AG04450 (cell line): ENCODE data around the gene PKIG. TPM values are rescaled to one million over a fixed set of nuclear protein-coding genes. Genes with fewer than 3 reads are reported as not detected.
A peak's percentile ranks its signal among the peaks of the same experiment; 100 is the strongest.
"Not testable (repeated sequence)": the region's sequence is repeated elsewhere in the genome, so short reads cannot be mapped to it uniquely, and the experiment has no call there.

Experiments
- CTCF ChIA-PET: fragments of 300-600, 350-600 bp; formaldehyde crosslinking; extraction: SDS; loops from one replicate; lab custom pipeline; 2022; ENCODE audit warnings: antibody characterized with exemption, inconsistent platforms; lab: Charles Lee
- POLR2A ChIA-PET: fragments of 350-600 bp; formaldehyde crosslinking; extraction: SDS; loops from one replicate; lab custom pipeline; 2021; ENCODE audit warnings: antibody characterized with exemption, inconsistent platforms; lab: Yijun Ruan, JAX
- DNase-seq: peaks from one replicate; pipeline ENCODE4 v3.0.0-alpha.2; 2011; ENCODE audit warnings: low read depth, low spot score
- H3K27ac ChIP-seq: one replicate; pipeline ENCODE4 v1.5.1; 2012; ENCODE audit warnings: low read depth, low read length, control low read depth
- H3K27me3 ChIP-seq: one replicate; pipeline ENCODE4 v1.6.0; 2012; ENCODE audit warnings: low read length; ENCODE audit not compliant: control insufficient read depth, insufficient read depth
- H3K4me3 ChIP-seq: 2 replicates; pipeline ENCODE4 v1.5.1; 2011; ENCODE audit warnings: mild to moderate bottlenecking, low read depth, low read length, control low read depth
- H3K9me3 ChIP-seq: 2 replicates; pipeline ENCODE4 v1.5.1; 2012; ENCODE audit warnings: low read length; ENCODE audit not compliant: control insufficient read depth, insufficient read depth
- polyA plus RNA-seq: library from polyadenylated mRNA; depleted of rRNA; stranded (reverse); fragments of >200 nt; gene quantifications from 2 replicates; pipeline ENCODE4 v1.2.3, GENCODE V29; 2011
- TF ChIP-seq, protein P1 (sequence below): IDR thresholded peaks from 2 replicates; pipeline ENCODE4 v1.5.1; 2011; ENCODE audit warnings: low read depth, low read length, control low read depth, inconsistent platforms

Gene PKIG
- polyA plus RNA-seq, 1 experiment, result 107 TPM

- Histone ChIP-seq H3K27me3 (peaks cover 32% of the 10 kb centered on the region), H3K4me3 (peak within 1 kb of the TSS; percentile 67), H3K9me3 (no peaks in the 10 kb centered on the region; the same call in none of the 2 replicates), H3K27ac (no peak within 1 kb of the TSS)
- TF ChIP-seq, protein P1, sequence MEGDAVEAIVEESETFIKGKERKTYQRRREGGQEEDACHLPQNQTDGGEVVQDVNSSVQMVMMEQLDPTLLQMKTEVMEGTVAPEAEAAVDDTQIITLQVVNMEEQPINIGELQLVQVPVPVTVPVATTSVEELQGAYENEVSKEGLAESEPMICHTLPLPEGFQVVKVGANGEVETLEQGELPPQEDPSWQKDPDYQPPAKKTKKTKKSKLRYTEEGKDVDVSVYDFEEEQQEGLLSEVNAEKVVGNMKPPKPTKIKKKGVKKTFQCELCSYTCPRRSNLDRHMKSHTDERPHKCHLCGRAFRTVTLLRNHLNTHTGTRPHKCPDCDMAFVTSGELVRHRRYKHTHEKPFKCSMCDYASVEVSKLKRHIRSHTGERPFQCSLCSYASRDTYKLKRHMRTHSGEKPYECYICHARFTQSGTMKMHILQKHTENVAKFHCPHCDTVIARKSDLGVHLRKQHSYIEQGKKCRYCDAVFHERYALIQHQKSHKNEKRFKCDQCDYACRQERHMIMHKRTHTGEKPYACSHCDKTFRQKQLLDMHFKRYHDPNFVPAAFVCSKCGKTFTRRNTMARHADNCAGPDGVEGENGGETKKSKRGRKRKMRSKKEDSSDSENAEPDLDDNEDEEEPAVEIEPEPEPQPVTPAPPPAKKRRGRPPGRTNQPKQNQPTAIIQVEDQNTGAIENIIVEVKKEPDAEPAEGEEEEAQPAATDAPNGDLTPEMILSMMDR, result peak; percentile 17; the same call in 1 of the 2 replicates
- DNase-seq, result no peak
- ChIA-PET CTCF (interaction anchor here (1.5 to 2.8 kb wide), 2 partner anchors 33 to 81 kb away, joined by 4 to 8 read pairs; no protein-coding TSS in a partner anchor), POLR2A (interaction anchor here (0.7 kb wide), 1 partner anchor 52 kb away, joined by 8 read pairs; no protein-coding TSS in a partner anchor)
These were observed 69.5 kb downstream of the PKIG start, which contains the start of gene ADA for GRCh38 chr20:44651684-44652423. Gene ADA, minus strand, starts transcription at chr20:44651699. Its CDS starts 92 bp downstream, at chr20:44651607.

GRCh38 chr20:44653546-44653945 lies 71.2 kb downstream of the PKIG start:
- CTCF ChIA-PET, result interaction anchor here (1.3 to 2.8 kb wide), 2 partner anchors 29 to 31 kb away, joined by 3 to 8 read pairs; no protein-coding TSS in a partner anchor
- no peak overlapping the region for H3K27ac ChIP-seq
- H3K4me3 ChIP-seq, result no peak overlapping the region
- H3K9me3 ChIP-seq, result peaks cover 5% of the 10 kb centered on the region
- TF ChIP-seq, protein P1, result no peak
- no peak for DNase-seq
- POLR2A ChIA-PET, result no interaction called here
- H3K27me3 ChIP-seq, result peaks cover 41% of the 10 kb centered on the region

- H3K27ac ChIP-seq, CTCF ChIA-PET, POLR2A ChIA-PET, H3K4me3 ChIP-seq, DNase-seq, H3K9me3 ChIP-seq: not testable (repeated sequence)
- H3K27me3 ChIP-seq, result peaks cover 45% of the 10 kb centered on the region
These were observed 71.8 kb downstream of the PKIG start for GRCh38 chr20:44654210-44654609.

DNA sequence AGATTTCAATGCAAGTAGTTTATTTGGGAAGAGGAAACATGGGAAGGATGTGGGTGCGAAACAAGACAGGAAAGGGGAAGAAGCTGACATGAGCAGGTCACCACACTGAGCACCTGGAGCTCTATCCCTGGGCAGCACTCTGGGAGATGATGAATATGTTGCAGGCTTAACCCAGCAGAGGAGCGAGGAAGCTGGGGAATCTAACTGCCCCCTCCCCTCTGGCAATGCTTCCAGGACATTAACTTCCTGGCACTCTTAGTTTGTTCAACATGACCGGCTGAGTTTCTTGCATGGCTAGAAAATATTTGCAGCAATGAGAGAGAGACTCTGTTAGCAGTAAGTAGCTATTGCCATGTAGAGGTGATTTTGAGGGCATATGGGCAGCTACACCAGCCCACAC lies 74.1 kb downstream of the PKIG start:
- H3K9me3 ChIP-seq, result peaks cover 5% of the 10 kb centered on the region
- POLR2A ChIA-PET, result no interaction called here
- H3K27me3 ChIP-seq, result peaks cover 49% of the 10 kb centered on the region
- H3K4me3 ChIP-seq, result no peak overlapping the region
- CTCF ChIA-PET, result no interaction called here
- TF ChIP-seq, protein P1, result no peak
- no peak overlapping the region for H3K27ac ChIP-seq
- no peak for DNase-seq

GRCh38 chr20:44657875-44658274 lies 75.5 kb downstream of the PKIG start:
- TF ChIP-seq, protein P1, result no peak
- Histone ChIP-seq H3K4me3 (no peak overlapping the region), H3K9me3 (peaks cover 5% of the 10 kb centered on the region), H3K27me3 (peaks cover 53% of the 10 kb centered on the region), H3K27ac (no peak overlapping the region)
- ChIA-PET POLR2A (no interaction called here), CTCF (no interaction called here)
- no peak for DNase-seq
